Left ventricle myocardium inferior (tissue), 1 donor: ENCODE measurements around the gene LRFN3. TPM values are rescaled to one million over a fixed set of nuclear protein-coding genes. Genes with fewer than 3 reads are reported as not detected.
"Not testable (repeated sequence)": the region's sequence is repeated elsewhere in the genome, so short reads cannot be mapped to it uniquely, and the experiment has no call there.

Source experiments
- DNase-seq: peaks from one replicate; pipeline ENCODE4 v3.0.0-alpha.2; 2020
- H3K27ac ChIP-seq: fragments of 200-600 bp; replicated peaks from 2 replicates; pipeline ENCODE4 v1.8.0; 2021
- H3K27me3 ChIP-seq: fragments of 200-600 bp; 2 replicates; pipeline ENCODE4 v1.8.0; 2021; ENCODE audit warnings: low read depth
- H3K36me3 ChIP-seq: fragments of 200-600 bp; 2 replicates; pipeline ENCODE4 v1.8.0; 2021
- H3K4me1 ChIP-seq: fragments of 200-600 bp; 2 replicates; pipeline ENCODE4 v1.8.0; 2021
- H3K4me3 ChIP-seq: fragments of 200-600 bp; 2 replicates; pipeline ENCODE4 v1.8.0; 2021; ENCODE audit warnings: mild to moderate bottlenecking, moderate library complexity
- H3K9me3 ChIP-seq: fragments of 200-600 bp; replicated peaks from 2 replicates; pipeline ENCODE4 v1.8.0; 2021
- CTCF ChIP-seq: fragments of 200-600 bp; IDR thresholded peaks from 2 replicates; pipeline ENCODE4 v1.8.0; 2021; ENCODE audit warnings: antibody characterized with exemption, mild to moderate bottlenecking, borderline replicate concordance
- intact Hi-C: fragments of 100-400 bp; cut with micrococcal nuclease; formaldehyde crosslinking; loops from one replicate; pipeline ENCODE4 v1.11.0; 2022
- total RNA-seq: library from RNA; stranded (reverse); fragmentation: NEBNext Ultra II Directional; extraction: Animal tissue kit (Norgen Biotek cat#: 25700); gene quantifications from one replicate; pipeline ENCODE4 v1.2.1, GENCODE V29; 2021
- donor health status: DM: no; HTN: yes; CAD: no; lungs with severe emphysema.

Gene LRFN3
- total RNA-seq, 1 donor from 2014 or later = 7.1 TPM

GRCh38 chr19:35977446-35978222, 41.5 kb downstream of the LRFN3 start:
- Histone ChIP-seq H3K27me3 (peaks cover 85% of the 10 kb centered on the region), H3K27ac (no peak overlapping the region), H3K36me3 (no peaks in the 10 kb centered on the region), H3K4me3 (no peak overlapping the region), H3K9me3 (no peaks in the 10 kb centered on the region), H3K4me1 (no peaks in the 10 kb centered on the region)
- no peak for DNase-seq
- TF ChIP-seq CTCF = no peak
- intact Hi-C loops = no loop called here

- Histone ChIP-seq H3K36me3 (no peaks in the 10 kb centered on the region), H3K27ac (no peak overlapping the region), H3K27me3 (peaks cover 86% of the 10 kb centered on the region), H3K9me3 (no peaks in the 10 kb centered on the region), H3K4me3 (no peak overlapping the region), H3K4me1 (no peaks in the 10 kb centered on the region)
- no peak for DNase-seq
- TF ChIP-seq CTCF = no peak
- intact Hi-C loops = no loop called here
These were observed 42.1 kb downstream of the LRFN3 start for GRCh38 chr19:35978271-35978670.

DNA sequence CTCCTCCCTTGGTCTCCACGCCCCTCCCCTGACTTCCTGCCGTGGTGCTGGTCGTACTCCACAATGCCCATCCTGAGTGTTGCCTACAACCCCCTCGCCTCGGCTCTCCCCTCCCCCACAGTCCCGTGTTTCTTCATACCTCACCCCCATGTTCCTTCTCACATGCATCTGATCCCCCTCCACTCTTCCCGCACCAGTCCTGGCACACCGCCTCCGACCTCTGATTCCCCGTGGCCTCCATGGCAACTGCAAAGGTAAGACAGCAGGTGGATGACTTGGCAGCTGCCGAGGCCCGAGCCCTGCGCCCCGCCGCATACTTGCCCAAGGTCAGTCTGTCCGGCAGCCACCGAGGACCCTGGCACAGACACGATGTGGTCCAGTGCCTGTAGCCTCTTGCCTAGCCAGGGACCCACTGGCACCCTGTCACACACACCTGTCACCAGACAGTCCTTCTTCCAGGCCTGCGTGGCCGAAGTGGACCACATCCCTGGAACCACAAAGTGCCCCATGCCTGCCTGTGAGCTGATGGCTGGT, 42.7 kb downstream of the LRFN3 start:
- DNase-seq = no peak
- intact Hi-C loops = no loop called here
- H3K27me3 ChIP-seq = peaks cover 84% of the 10 kb centered on the region

GRCh38 chr19:35980997-35981396, 44.8 kb downstream of the LRFN3 start:
- H3K9me3 ChIP-seq, H3K27ac ChIP-seq, H3K4me1 ChIP-seq, DNase-seq, H3K36me3 ChIP-seq, H3K4me3 ChIP-seq, intact Hi-C loops: not testable (repeated sequence)
- peaks cover 87% of the 10 kb centered on the region for H3K27me3 ChIP-seq

More for the DNA sequence above, 42.7 kb downstream of the LRFN3 start:
- TF ChIP-seq CTCF = no peak
- H3K9me3 ChIP-seq = no peaks in the 10 kb centered on the region
- H3K4me3 ChIP-seq = no peak overlapping the region
- no peaks in the 10 kb centered on the region for H3K36me3 ChIP-seq
- H3K4me1 ChIP-seq = no peaks in the 10 kb centered on the region
- H3K27ac ChIP-seq = no peak overlapping the region

DNA sequence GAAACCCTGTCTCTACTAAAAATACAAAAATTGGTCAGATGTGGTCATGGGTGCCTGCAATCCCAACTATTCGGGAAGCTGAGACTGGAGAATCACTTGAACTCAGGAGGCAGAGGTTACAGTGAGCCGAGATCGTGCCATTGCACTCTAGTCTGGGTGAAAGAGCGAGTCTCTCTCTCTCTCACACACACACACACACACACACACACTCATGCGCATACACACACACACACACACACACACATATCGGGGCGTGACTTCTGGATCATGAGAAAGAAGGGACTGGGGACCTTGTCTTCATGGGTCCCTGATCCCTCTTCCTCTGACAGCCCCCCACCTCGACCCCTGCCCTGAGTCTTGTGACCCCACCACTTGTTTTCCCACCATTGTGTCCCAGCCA, 47.0 kb downstream of the LRFN3 start:
- Histone ChIP-seq H3K27ac (no peak overlapping the region), H3K9me3 (no peaks in the 10 kb centered on the region), H3K4me3 (no peak overlapping the region), H3K36me3 (no peaks in the 10 kb centered on the region), H3K27me3 (peaks cover 87% of the 10 kb centered on the region), H3K4me1 (peaks cover 11% of the 10 kb centered on the region)
- intact Hi-C loops = no loop called here
- DNase-seq = no peak
- no peak for TF ChIP-seq CTCF

- intact Hi-C loops = no loop called here
- H3K27me3 ChIP-seq = peaks cover 72% of the 10 kb centered on the region
- no peaks in the 10 kb centered on the region for H3K9me3 ChIP-seq
- no peak overlapping the region for H3K4me3 ChIP-seq
- no peak for TF ChIP-seq CTCF
- no peak overlapping the region for H3K27ac ChIP-seq
- DNase-seq = no peak
- peaks cover 11% of the 10 kb centered on the region for H3K4me1 ChIP-seq
- H3K36me3 ChIP-seq = no peaks in the 10 kb centered on the region
These were observed 49.9 kb downstream of the LRFN3 start for GRCh38 chr19:35986111-35986510.
